Caco-2 (cell line): ENCODE measurements around the gene PHACTR1. TPM values are rescaled to one million over a fixed set of nuclear protein-coding genes. Genes with fewer than 3 reads are reported as not detected.
A peak's percentile ranks its signal among the peaks of the same experiment; 100 is the strongest.

Source experiments
- BruUV-seq: library from RNA; stranded (reverse); fragments of 400-500 nt; replicated peaks from 2 replicates; lab custom pipeline; 2021; lab: Mats Ljungman, UMichigan
- CTCF ChIA-PET: fragments of 300-600 bp; sonication (Branson Sonifier 250); formaldehyde crosslinking; loops from one replicate; lab custom pipeline; 2022; ENCODE audit warnings: antibody characterized with exemption; lab: Charles Lee
- POLR2A ChIA-PET: fragments of 300-600 bp; sonication (Branson Sonifier 250); formaldehyde crosslinking; loops from one replicate; lab custom pipeline; 2022; ENCODE audit warnings: antibody characterized with exemption; lab: Charles Lee
- DNase-seq, 2 experiments: peaks; one replicate each; pipeline versions ENCODE4 v3.0.0 to v3.0.0-alpha.2; 2020 to 2022
- H3K27me3 ChIP-seq: replicated peaks from 2 replicates; pipeline ENCODE4 v1.6.0; 2011; ENCODE audit warnings: low read length; ENCODE audit not compliant: control insufficient read depth, insufficient read depth
- H3K36me3 ChIP-seq: 2 replicates; pipeline ENCODE4 v1.5.1; 2011; ENCODE audit warnings: low read length; ENCODE audit not compliant: control insufficient read depth, insufficient read depth
- H3K4me1 ChIP-seq: fragments of 250-450 bp; sonication (Bioruptor Pico); 2 replicates; pipeline ENCODE4 v1.5.1; 2020; ENCODE audit warnings: mild to moderate bottlenecking
- H3K4me3 ChIP-seq: 2 replicates; pipeline ENCODE4 v1.5.1; 2011; ENCODE audit warnings: low read depth, mild to moderate bottlenecking, control low read depth, low read length
- H3K9me3 ChIP-seq: fragments of 250-450 bp; sonication (Bioruptor Pico); 2 replicates; pipeline ENCODE4 v1.5.1; 2020; ENCODE audit warnings: mild to moderate bottlenecking, moderate library complexity
- H3K27ac Mint-ChIP-seq: one replicate; pipeline ENCODE4 v1.8.0; 2022; ENCODE audit warnings: mixed read lengths; ENCODE audit not compliant: unreplicated experiment
- H3K27me3 Mint-ChIP-seq: one replicate; pipeline ENCODE4 v1.8.0; 2022; ENCODE audit warnings: mixed read lengths; ENCODE audit not compliant: insufficient read depth, unreplicated experiment
- H3K36me3 Mint-ChIP-seq: one replicate; pipeline ENCODE4 v1.8.0; 2022; ENCODE audit warnings: mild to moderate bottlenecking, mixed read lengths; ENCODE audit not compliant: insufficient read depth, unreplicated experiment
- H3K4me1 Mint-ChIP-seq: one replicate; pipeline ENCODE4 v1.8.0; 2022; ENCODE audit warnings: low read depth, mixed read lengths; ENCODE audit not compliant: unreplicated experiment
- H3K4me3 Mint-ChIP-seq: one replicate; pipeline ENCODE4 v1.8.0; 2022; ENCODE audit warnings: mild to moderate bottlenecking, moderate library complexity, mixed read lengths; ENCODE audit not compliant: unreplicated experiment
- H3K9me3 Mint-ChIP-seq: one replicate; pipeline ENCODE4 v1.8.0; 2022; ENCODE audit warnings: mixed read lengths; ENCODE audit not compliant: unreplicated experiment
- intact Hi-C: fragments of 100-400 bp; cut with micrococcal nuclease; formaldehyde crosslinking; loops from one replicate; pipeline ENCODE4 v1.10.0; 2022; ENCODE audit not compliant: unreplicated experiment
- total RNA-seq: library from RNA; stranded (reverse); gene quantifications from 2 replicates; pipeline ENCODE4 v1.2.3, GENCODE V29; 2022
- TF ChIP-seq, protein P1 (sequence below), 2 experiments: fragments of 200-600 bp in 1 of 2; IDR thresholded peaks; 1 replicate in 1 of 2; 2 replicates in 1 of 2; pipeline versions ENCODE4 v1.5.1 to v1.8.0; 2011 to 2022; ENCODE audit warnings: antibody characterized with exemption in 1 of 2, control low read depth in 1 of 2, inconsistent platforms in 1 of 2, low read depth in 1 of 2, low read length in 1 of 2, mild to moderate bottlenecking in 1 of 2, moderate library complexity in 1 of 2; ENCODE audit not compliant: insufficient read depth in 1 of 2, severe bottlenecking in 1 of 2, unreplicated experiment in 1 of 2

The PHACTR1 gene
- total RNA-seq, 1 experiment from 2014 or later, result 0.41 TPM

DNA sequence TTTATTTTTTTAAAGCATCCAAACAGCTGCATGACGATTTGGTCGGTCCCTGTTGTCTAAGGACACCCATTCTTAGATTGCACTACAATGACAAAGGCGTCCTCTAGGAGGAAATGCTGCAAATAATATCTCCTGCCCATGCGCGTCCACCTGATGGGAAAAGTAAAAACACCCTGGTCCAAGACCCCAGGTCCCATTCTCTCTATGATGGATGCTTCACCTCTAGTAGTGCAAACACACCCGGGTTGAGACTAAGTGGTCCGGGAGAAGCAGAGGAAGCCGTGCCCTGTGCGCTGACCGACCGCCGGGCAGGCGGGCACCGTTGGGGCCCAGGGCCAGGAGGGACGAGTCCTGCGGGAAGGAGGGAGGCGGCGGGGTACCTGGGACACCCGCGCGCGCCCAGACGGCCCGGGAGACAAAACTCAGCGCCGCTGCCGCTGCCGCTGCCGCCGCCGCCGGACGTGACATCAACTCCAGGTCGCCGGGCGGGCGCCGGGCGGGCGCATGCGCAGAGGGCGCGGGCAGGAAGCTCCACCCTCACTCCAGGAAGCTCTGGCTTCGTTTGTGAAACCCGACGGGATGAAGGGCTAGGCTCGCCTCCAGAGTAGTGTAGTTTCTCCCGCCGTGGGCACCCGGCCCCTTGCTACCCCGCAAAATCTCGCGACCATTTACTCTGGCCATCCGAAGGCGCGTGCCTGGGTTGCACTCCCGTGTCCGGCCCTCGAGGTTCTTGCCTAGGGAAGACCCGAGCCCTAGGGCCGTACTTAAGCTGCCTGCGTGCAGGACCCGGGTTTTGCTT is 611.7 kb downstream of the PHACTR1 start, which contains the start of gene TBC1D7:
TSS of gene TBC1D7 (minus strand) at position 462 of the 799 bp plus-strand sequence. CDS start 1,639 bp downstream, outside the sequence.
- POLR2A ChIA-PET, result interaction anchor here (0.6 to 1.5 kb wide), 14 partner anchors 8 to 287 kb away, joined by 3 to 7 read pairs (median 4); partner anchors contain the start of gene NOL7
- H3K27ac Mint-ChIP-seq, result peak within 1 kb of the TSS; percentile 85
- no peaks in the 10 kb centered on the region for H3K36me3 ChIP-seq
- peak within 1 kb of the TSS; percentile 81 for H3K4me3 Mint-ChIP-seq
- peaks cover 43% of the 10 kb centered on the region for H3K36me3 Mint-ChIP-seq
- H3K9me3 Mint-ChIP-seq, result no peaks in the 10 kb centered on the region
- peaks cover 36% of the 10 kb centered on the region for H3K4me1 ChIP-seq
- no peaks in the 10 kb centered on the region for H3K27me3 ChIP-seq
- CTCF ChIA-PET, result interaction anchor here (0.7 to 1.6 kb wide), 5 partner anchors 34 to 246 kb away, joined by 3 to 12 read pairs (median 3); partner anchors contain the start of gene SIRT5
- TF ChIP-seq, protein P1, sequence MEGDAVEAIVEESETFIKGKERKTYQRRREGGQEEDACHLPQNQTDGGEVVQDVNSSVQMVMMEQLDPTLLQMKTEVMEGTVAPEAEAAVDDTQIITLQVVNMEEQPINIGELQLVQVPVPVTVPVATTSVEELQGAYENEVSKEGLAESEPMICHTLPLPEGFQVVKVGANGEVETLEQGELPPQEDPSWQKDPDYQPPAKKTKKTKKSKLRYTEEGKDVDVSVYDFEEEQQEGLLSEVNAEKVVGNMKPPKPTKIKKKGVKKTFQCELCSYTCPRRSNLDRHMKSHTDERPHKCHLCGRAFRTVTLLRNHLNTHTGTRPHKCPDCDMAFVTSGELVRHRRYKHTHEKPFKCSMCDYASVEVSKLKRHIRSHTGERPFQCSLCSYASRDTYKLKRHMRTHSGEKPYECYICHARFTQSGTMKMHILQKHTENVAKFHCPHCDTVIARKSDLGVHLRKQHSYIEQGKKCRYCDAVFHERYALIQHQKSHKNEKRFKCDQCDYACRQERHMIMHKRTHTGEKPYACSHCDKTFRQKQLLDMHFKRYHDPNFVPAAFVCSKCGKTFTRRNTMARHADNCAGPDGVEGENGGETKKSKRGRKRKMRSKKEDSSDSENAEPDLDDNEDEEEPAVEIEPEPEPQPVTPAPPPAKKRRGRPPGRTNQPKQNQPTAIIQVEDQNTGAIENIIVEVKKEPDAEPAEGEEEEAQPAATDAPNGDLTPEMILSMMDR (IDR thresholded peaks at IDR 0.05; ENCODE audit: insufficient read depth in 1 of 2, low read depth in 1 of 2, low read length in 1 of 2, severe bottlenecking in 1 of 2, unreplicated experiment in 1 of 2), result peak; percentile 8 to 35
- H3K4me3 ChIP-seq, result peak within 1 kb of the TSS; percentile 88
- DNase-seq, result peak; percentile 94 to 96
- peaks cover 29% of the 10 kb centered on the region for H3K4me1 Mint-ChIP-seq
- no TSS peak for BruUV-seq
- no peaks in the 10 kb centered on the region for H3K27me3 Mint-ChIP-seq
- no peaks in the 10 kb centered on the region for H3K9me3 ChIP-seq
- intact Hi-C loops, result loop anchor here (1.0 to 5.0 kb wide), 5 partner anchors 11 to 247 kb away; partner anchors contain the start of gene SIRT5

DNA sequence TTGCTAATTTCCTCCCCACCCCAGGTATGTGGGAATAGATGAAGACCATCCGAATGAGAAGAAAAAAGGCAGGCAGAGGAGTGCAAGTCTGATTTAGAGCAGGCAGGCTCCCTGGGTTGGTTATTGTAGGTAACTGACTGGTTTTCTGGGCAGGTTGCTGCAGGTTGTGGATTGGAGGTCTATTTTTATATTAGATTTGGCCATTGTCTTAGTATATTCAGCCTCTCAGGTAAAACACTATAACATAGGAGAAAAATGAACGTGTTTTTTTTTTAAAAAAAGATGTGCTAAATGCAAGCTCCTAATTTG is 612.3 kb downstream of the PHACTR1 start:
- intact Hi-C loops, result loop anchor here (1.0 to 5.0 kb wide), 5 partner anchors 12 to 246 kb away; partner anchors contain the start of gene SIRT5
- ChIA-PET POLR2A (interaction anchor here (0.6 to 1.5 kb wide), 11 partner anchors 9 to 287 kb away, joined by 3 to 7 read pairs (median 4); partner anchors contain the start of gene NOL7), CTCF (interaction anchor here (0.7 to 1.6 kb wide), 5 partner anchors 35 to 246 kb away, joined by 3 to 12 read pairs (median 3); partner anchors contain the start of gene SIRT5)
- H3K4me1 Mint-ChIP-seq, result peaks cover 24% of the 10 kb centered on the region
- peaks cover 36% of the 10 kb centered on the region for H3K4me1 ChIP-seq
- no peak for DNase-seq
- peak overlapping the region; percentile 85 for H3K27ac Mint-ChIP-seq
- TSS peak; percentile 86 for BruUV-seq
- H3K9me3 Mint-ChIP-seq, result no peaks in the 10 kb centered on the region
- no peaks in the 10 kb centered on the region for H3K36me3 ChIP-seq
- H3K4me3 ChIP-seq, result peak overlapping the region; percentile 88
- H3K27me3 ChIP-seq, result no peaks in the 10 kb centered on the region
- H3K9me3 ChIP-seq, result no peaks in the 10 kb centered on the region
- TF ChIP-seq, protein P1 (IDR thresholded peaks at IDR 0.05; ENCODE audit: insufficient read depth in 1 of 2, low read depth in 1 of 2, low read length in 1 of 2, severe bottlenecking in 1 of 2, unreplicated experiment in 1 of 2), result no peak
- peak overlapping the region; percentile 81 for H3K4me3 Mint-ChIP-seq
- H3K36me3 Mint-ChIP-seq, result peaks cover 38% of the 10 kb centered on the region
- no peaks in the 10 kb centered on the region for H3K27me3 Mint-ChIP-seq

DNA sequence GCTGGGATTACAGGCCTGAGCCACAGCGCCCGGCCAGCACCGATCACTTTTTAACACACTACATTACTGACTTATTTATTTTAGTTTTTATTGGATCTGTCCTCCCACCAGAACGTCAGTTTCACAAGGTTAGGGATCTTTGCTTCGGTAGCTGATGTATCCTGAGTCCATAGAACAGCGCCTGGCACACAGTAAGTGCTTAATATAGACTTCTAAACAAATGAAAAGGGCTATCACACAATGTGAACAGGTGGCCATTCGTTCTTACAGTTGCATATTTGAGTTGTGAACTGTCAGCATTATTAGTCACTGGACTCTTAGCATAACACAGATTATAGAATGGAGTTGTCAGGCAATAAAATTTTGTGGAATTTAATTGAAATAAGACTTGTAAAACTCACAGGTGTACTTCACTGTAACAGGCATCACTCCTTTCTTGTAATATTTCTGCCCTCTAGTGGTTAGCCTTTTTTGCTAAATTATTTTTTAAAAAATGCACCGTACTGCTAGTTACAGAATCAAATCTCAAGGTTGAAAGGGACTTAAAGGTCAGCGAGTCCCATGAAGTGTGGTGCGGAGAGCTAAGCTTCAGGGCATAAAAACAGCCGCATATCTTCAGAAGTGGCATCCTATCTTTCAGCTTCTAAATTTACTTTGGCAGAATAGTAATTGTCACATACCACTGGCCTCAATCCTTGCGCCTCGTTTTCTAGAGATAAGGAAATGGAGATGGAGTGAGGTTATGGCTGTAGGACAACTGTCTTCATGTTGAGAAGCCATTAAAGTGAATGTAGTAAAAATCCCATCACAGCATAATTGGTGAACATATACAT is 615.2 kb downstream of the PHACTR1 start:
- Histone ChIP-seq H3K36me3 (no peaks in the 10 kb centered on the region), H3K9me3 (no peaks in the 10 kb centered on the region), H3K4me3 (no peak overlapping the region), H3K27me3 (no peaks in the 10 kb centered on the region), H3K4me1 (peaks cover 15% of the 10 kb centered on the region)
- peak overlapping the region; percentile 26 for H3K27ac Mint-ChIP-seq
- H3K4me1 Mint-ChIP-seq, result peaks cover 20% of the 10 kb centered on the region
- TF ChIP-seq, protein P1 (IDR thresholded peaks at IDR 0.05; ENCODE audit: insufficient read depth in 1 of 2, low read depth in 1 of 2, low read length in 1 of 2, severe bottlenecking in 1 of 2, unreplicated experiment in 1 of 2), result peak; percentile 49
- ChIA-PET POLR2A (no interaction called here), CTCF (no interaction called here)
- no peaks in the 10 kb centered on the region for H3K27me3 Mint-ChIP-seq
- no peaks in the 10 kb centered on the region for H3K9me3 Mint-ChIP-seq
- intact Hi-C loops, result loop anchor here (1.0 kb wide), 1 partner anchor 136 kb away; no protein-coding TSS in a partner anchor
- no TSS peak for BruUV-seq
- H3K4me3 Mint-ChIP-seq, result no peak overlapping the region
- peaks cover 10% of the 10 kb centered on the region for H3K36me3 Mint-ChIP-seq
- DNase-seq, result peak in 1 of 2 experiments; percentile 31
